K562 (cell line): Measurements from ENCODE around the gene GYS1. TPM values are rescaled to one million over a fixed set of nuclear protein-coding genes. Genes with fewer than 3 reads are reported as not detected.
"Not testable (repeated sequence)": the region's sequence is repeated elsewhere in the genome, so short reads cannot be mapped to it uniquely, and the experiment has no call there.

ENCODE experiments used
- ATAC-seq: fragments of 200-7000 bp; cut with Tn5 transposase; 3 replicates; pipeline ENCODE4 v1.9.1; 2020; ENCODE audit warnings: moderate library complexity
- BruUV-seq: library from RNA; stranded (reverse); fragments of 400-500 nt; replicated peaks from 2 replicates; lab custom pipeline; 2021; lab: Mats Ljungman, UMichigan
- CTCF ChIA-PET: fragments of 300-600 bp; formaldehyde crosslinking; extraction: SDS; loops from one replicate; lab custom pipeline; 2021; ENCODE audit warnings: low intra/inter-chr PET ratio; lab: Yijun Ruan, JAX
- POLR2A ChIA-PET: fragments of 300-600, 350-650 bp; sonication (Branson Sonifier 250); formaldehyde crosslinking; extraction: SDS; loops from one replicate; lab custom pipeline; 2021; ENCODE audit warnings: antibody characterized with exemption, inconsistent platforms; lab: Yijun Ruan, JAX
- DNase-seq, 4 experiments: peaks; one replicate each; pipeline versions ENCODE4 v3.0.0 to v3.0.0-alpha.2; 2011 to 2018; ENCODE audit warnings: low spot score in 3 of 4, mixed read lengths in 3 of 4; ENCODE audit errors: extremely low read depth in 1 of 4
- FAIRE-seq: peaks from 2 replicates; lab custom pipeline; 2011; peaks lifted over from hg19 to GRCh38; lab: Jason Lieb, UNC
- H2AFZ ChIP-seq: 2 replicates; pipeline ENCODE4 v1.6.0; 2011; ENCODE audit warnings: low read depth, low read length, control low read depth, inconsistent platforms
- H3K27ac ChIP-seq: fragments of 200-600 bp; 3 replicates; pipeline ENCODE4 v1.8.0; 2011; ENCODE audit warnings: low read depth, mild to moderate bottlenecking, control low read depth, inconsistent platforms, low read length, moderate library complexity, mixed read lengths; ENCODE audit errors: extremely low read depth
- H3K27me3 ChIP-seq, 2 experiments: fragments of 300-600 bp in 1 of 2; 2 replicates in 1 of 2; 3 replicates in 1 of 2; pipeline versions ENCODE4 v1.6.0 to v1.8.0; 2011; ENCODE audit warnings: inconsistent platforms in 2 of 2, low read length in 2 of 2, mild to moderate bottlenecking in 1 of 2, mixed read lengths in 1 of 2, moderate library complexity in 1 of 2; ENCODE audit not compliant: control insufficient read depth in 2 of 2, insufficient read depth in 2 of 2
- H3K36me3 ChIP-seq: fragments of 300-600 bp; 3 replicates; pipeline ENCODE4 v1.8.0; 2011; ENCODE audit warnings: mild to moderate bottlenecking, low read length, inconsistent platforms; ENCODE audit not compliant: control insufficient read depth, insufficient read depth
- H3K4me1 ChIP-seq, 2 experiments: fragments of 200-600 bp in 1 of 2; replicated peaks in 1 of 2; 2 replicates in 1 of 2; 3 replicates in 1 of 2; pipeline versions ENCODE4 v1.5.1 to v1.8.0; 2011; ENCODE audit warnings: inconsistent platforms in 2 of 2, low read length in 2 of 2, mild to moderate bottlenecking in 1 of 2, mixed read lengths in 1 of 2, moderate library complexity in 1 of 2; ENCODE audit not compliant: control insufficient read depth in 2 of 2, insufficient read depth in 2 of 2
- H3K4me2 ChIP-seq: 2 replicates; pipeline ENCODE4 v1.6.1; 2011; ENCODE audit warnings: low read length, control low read depth, inconsistent platforms, mixed read lengths; ENCODE audit not compliant: insufficient read depth
- H3K4me3 ChIP-seq: fragments of 200-600 bp; sonication (generic), shearing (Covaris generic); 2 replicates; pipeline ENCODE4 v1.5.1; 2016; ENCODE audit warnings: control low read depth, inconsistent platforms
- H3K79me2 ChIP-seq: fragments of 200-600 bp; 3 replicates; pipeline ENCODE4 v1.8.0; 2011; ENCODE audit warnings: low read length, inconsistent platforms; ENCODE audit not compliant: control insufficient read depth, insufficient read depth
- H3K9ac ChIP-seq, 2 experiments: 2 replicates each; pipeline versions ENCODE4 v1.6.0 to v1.6.1; 2011; ENCODE audit warnings: low read depth in 2 of 2, low read length in 2 of 2, control low read depth in 1 of 2, inconsistent platforms in 1 of 2, mild to moderate bottlenecking in 1 of 2, mixed read lengths in 1 of 2; ENCODE audit not compliant: insufficient read depth in 1 of 2
- H3K9me1 ChIP-seq: one replicate; pipeline ENCODE4 v1.6.0; 2011; ENCODE audit warnings: inconsistent platforms, mild to moderate bottlenecking, low read length, moderate library complexity; ENCODE audit not compliant: control insufficient read depth, insufficient read depth
- H3K9me3 ChIP-seq: replicated peaks from 2 replicates; pipeline ENCODE4 v1.5.1; 2011; ENCODE audit warnings: low read depth, low read length, inconsistent platforms; ENCODE audit not compliant: control insufficient read depth, insufficient read depth
- H4K20me1 ChIP-seq: replicated peaks from 2 replicates; pipeline ENCODE4 v1.6.1; 2011; ENCODE audit warnings: low read length, inconsistent platforms, mixed read lengths; ENCODE audit not compliant: control insufficient read depth, insufficient read depth
- E2F6 ChIP-seq, 2 experiments: IDR thresholded peaks; 2 replicates each; pipeline ENCODE4 v1.6.1; 2011; ENCODE audit warnings: borderline replicate concordance in 1 of 2, control low read depth in 1 of 2, low read depth in 1 of 2, low read length in 1 of 2, mild to moderate bottlenecking in 1 of 2, mixed read lengths in 1 of 2, moderate library complexity in 1 of 2; ENCODE audit not compliant: insufficient read depth in 1 of 2, insufficient read length in 1 of 2, poor library complexity in 1 of 2, severe bottlenecking in 1 of 2; ENCODE audit errors: extremely low read depth in 1 of 2
- EGR1 ChIP-seq: fragments of 450-650 bp; conservative IDR thresholded peaks from 2 replicates; pipeline ENCODE4 v1.6.1; 2017; ENCODE audit warnings: mild to moderate bottlenecking
- GABPB1 ChIP-seq: sonication (generic); formaldehyde crosslinking; IDR thresholded peaks from 2 replicates; pipeline ENCODE4 v1.8.0; 2022; ENCODE audit warnings: mild to moderate bottlenecking, missing genetic modification reagents
- MGA ChIP-seq: fragments of 450-650 bp; IDR thresholded peaks from 2 replicates; pipeline ENCODE4 v1.6.1; 2016; ENCODE audit warnings: mild to moderate bottlenecking, moderate library complexity
- NFIC ChIP-seq: fragments of 450-650 bp; IDR thresholded peaks from 2 replicates; pipeline ENCODE4 v1.6.1; 2017; ENCODE audit warnings: mild to moderate bottlenecking, inconsistent platforms
- ZNF263 ChIP-seq: sonication (generic); formaldehyde crosslinking; IDR thresholded peaks from 2 replicates; pipeline ENCODE4 v1.8.0; 2022; ENCODE audit warnings: mild to moderate bottlenecking, missing genetic modification reagents, borderline replicate concordance
- WGBS: fragments of 100-300 bp; shearing (Covaris generic); methylation state at CpG from one replicate; pipeline ENCODE4 v1.1.6; 2016; ENCODE audit warnings: low coverage, mixed read lengths; ENCODE audit not compliant: insufficient coverage; ENCODE audit errors: missing lambda C conversion rate; 5-methylcytosine and 5-hydroxymethylcytosine counted together
- in situ Hi-C: fragments of 300-500 bp; cut with MboI; formaldehyde crosslinking; loops from 4 replicates; pipeline ENCODE4 v1.15.0; 2018; ENCODE audit warnings: inconsistent platforms, mixed read lengths
- intact Hi-C: fragments of 100-400 bp; cut with micrococcal nuclease; formaldehyde crosslinking; loops from 2 replicates; pipeline ENCODE4 v1.14.2; 2022
- polyA plus RNA-seq, 8 experiments: library from polyadenylated mRNA; depleted of rRNA in 4 of 8; stranded (reverse) in 5 of 8; unstranded in 3 of 8; fragments of >200 nt; fragmentation: Nextera tagmentation in 2 of 8; fragmentation: Illumina TruSeq in 1 of 8; extraction: Ambion mirVana in 2 of 8; extraction: Trizol in 1 of 8; gene quantifications; 2 replicates each; pipeline versions ENCODE4 v1.2.1 to v1.2.3, GENCODE V29; 2011 to 2014; ENCODE audit warnings: inconsistent platforms in 1 of 8, missing spikeins in 1 of 8
- total RNA-seq, 7 experiments: library from RNA; depleted of rRNA in 6 of 7; stranded (reverse); fragments of >200 nt in 6 of 7; fragmentation: Illumina TruSeq in 2 of 7; extraction: Trizol in 2 of 7; gene quantifications; 2 replicates each; pipeline versions ENCODE4 v1.2.1 to v1.2.3, GENCODE V29; 2011 to 2021; ENCODE audit warnings: low replicate concordance in 1 of 7

The GYS1 gene
- total and polyA plus RNA-seq, 9 of the 15 experiments (the other 6 are each of a cell fraction or from before 2014, with no cell fraction given) = 1.9 to 31.1 (median 15.2) TPM

GRCh38 chr19:49018388-49019241 lies 25.5 kb upstream of the GYS1 start:
- H3K9me1 ChIP-seq, H3K79me2 ChIP-seq, CTCF ChIA-PET, BruUV-seq, in situ Hi-C loops, H3K9me3 ChIP-seq: not testable (repeated sequence)
- peak overlapping the region; percentile 41 for H3K4me3 ChIP-seq
- peak overlapping the region; percentile 62 for H2AFZ ChIP-seq
- H3K27ac ChIP-seq = peak overlapping the region; percentile 32; the same call in 2 of the 3 replicates
- DNase-seq (peak in 1 of 4 experiments; percentile 52), ATAC-seq (peak; percentile 8), FAIRE-seq (peak; percentile 81)
- peaks cover 21 to 59% of the 10 kb centered on the region in 2 experiments; a peak in 4 of 5 replicates for H3K4me1 ChIP-seq
- WGBS = 9% methylated on average over 36 of the region's 50 CpGs
- H3K4me2 ChIP-seq = peak overlapping the region; percentile 76
- H3K9ac ChIP-seq = peak overlapping the region; percentile 30 to 88
- H4K20me1 ChIP-seq = peaks cover 12% of the 10 kb centered on the region; the same call in 1 of the 2 replicates
- POLR2A ChIA-PET = interaction anchor here (0.6 to 1.6 kb wide), 7 partner anchors 12 to 523 kb away, joined by 3 to 5 read pairs (median 3); partner anchors contain the start of genes CGB2 and FTL
- TF ChIP-seq ZNF263 (CRISPR knock-in tag) (0 out of 2 replicates have a peak, but pooled peaks have one; percentile 5), GABPB1 (CRISPR knock-in tag) (peak; percentile 12; the same call in 1 of the 2 replicates), MGA (peak; percentile 40; the same call in 1 of the 2 replicates), EGR1 (peak; percentile 63), E2F6 (IDR thresholded peaks at IDR 0.05; ENCODE audit: borderline replicate concordance in 1 of 2, extremely low read depth in 1 of 2, insufficient read depth in 1 of 2, insufficient read length in 1 of 2, low read depth in 1 of 2, low read length in 1 of 2, poor library complexity in 1 of 2, severe bottlenecking in 1 of 2) (peak in 1 of 2 experiments; percentile 10), NFIC (peak; percentile 81)
- TF ChIP-seq, all 486 proteins: peak for 6; not testable (repeated sequence) for 480
- H3K27me3 ChIP-seq, intact Hi-C loops: not testable (repeated sequence)
- peaks cover 30% of the 10 kb centered on the region; the same call in 2 of the 3 replicates for H3K36me3 ChIP-seq
